Mucosa of stomach (tissue), 1 donor: ENCODE results near the gene IBSP.

Source experiments
- H3K27me3 ChIP-seq: one replicate; pipeline ENCODE4 v1.7.0; 2013; ENCODE audit warnings: mild to moderate bottlenecking, low read length; ENCODE audit not compliant: control insufficient read depth, insufficient read depth
- H3K36me3 ChIP-seq: one replicate; pipeline ENCODE4 v1.7.0; 2013; ENCODE audit warnings: low read length; ENCODE audit not compliant: control insufficient read depth, insufficient read depth
- H3K4me1 ChIP-seq: one replicate; pipeline ENCODE4 v1.7.0; 2013; ENCODE audit warnings: mild to moderate bottlenecking, low read length; ENCODE audit not compliant: control insufficient read depth, insufficient read depth
- H3K4me3 ChIP-seq: one replicate; pipeline ENCODE4 v1.7.0; 2013; ENCODE audit warnings: low read length
- H3K9ac ChIP-seq: one replicate; pipeline ENCODE4 v1.7.0; 2013; ENCODE audit warnings: mild to moderate bottlenecking, low read length, moderate library complexity
- H3K9me3 ChIP-seq: one replicate; pipeline ENCODE4 v1.7.0; 2013; ENCODE audit warnings: mild to moderate bottlenecking, low read length, moderate library complexity; ENCODE audit not compliant: control insufficient read depth
- donor health status: Pancreatic carcinoma.

The IBSP gene

DNA sequence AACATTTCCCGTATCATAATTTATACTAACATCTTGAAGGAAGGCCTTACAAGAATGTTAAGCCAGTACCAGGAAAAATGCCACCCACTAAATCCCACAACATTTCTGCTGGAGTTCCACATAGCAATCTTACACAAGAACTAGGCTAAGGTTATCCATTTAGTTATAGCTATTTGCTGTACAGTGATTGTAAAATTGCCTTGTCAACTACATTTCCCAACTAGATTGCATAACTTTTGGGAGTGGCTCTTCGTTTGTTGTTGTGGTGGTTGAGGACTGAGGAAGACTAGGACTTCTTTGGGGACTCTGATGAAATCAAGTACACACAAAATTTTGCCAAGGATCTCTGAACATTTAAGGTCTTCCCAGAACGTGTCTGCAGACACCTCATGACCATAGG lies 8.0 kb downstream of the IBSP start:
- no peak overlapping the region for H3K4me3 ChIP-seq
- no peaks in the 10 kb centered on the region for H3K36me3 ChIP-seq
- no peaks in the 10 kb centered on the region for H3K9me3 ChIP-seq
- H3K9ac ChIP-seq, result no peak overlapping the region
- no peaks in the 10 kb centered on the region for H3K27me3 ChIP-seq
- no peaks in the 10 kb centered on the region for H3K4me1 ChIP-seq

DNA sequence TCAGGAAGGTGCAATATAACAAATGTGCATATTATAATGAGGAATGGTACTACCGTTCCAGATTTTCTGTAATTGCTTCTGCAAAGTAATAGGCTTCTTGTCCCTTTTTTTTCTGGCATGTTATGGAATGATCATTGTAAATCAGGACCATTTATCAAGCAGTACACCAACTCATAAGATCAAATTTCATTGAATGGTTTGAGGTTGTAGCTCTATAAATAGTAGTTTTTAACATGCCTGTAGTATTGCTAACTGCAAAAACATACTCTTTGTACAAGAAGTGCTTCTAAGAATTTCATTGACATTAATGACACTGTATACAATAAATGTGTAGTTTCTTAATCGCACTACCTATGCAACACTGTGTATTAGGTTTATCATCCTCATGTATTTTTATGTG lies 12.6 kb downstream of the IBSP start:
- H3K4me3 ChIP-seq, result no peak overlapping the region
- no peaks in the 10 kb centered on the region for H3K27me3 ChIP-seq
- no peaks in the 10 kb centered on the region for H3K9me3 ChIP-seq
- H3K4me1 ChIP-seq, result no peaks in the 10 kb centered on the region
- H3K9ac ChIP-seq, result no peak overlapping the region
- H3K36me3 ChIP-seq, result no peaks in the 10 kb centered on the region

DNA sequence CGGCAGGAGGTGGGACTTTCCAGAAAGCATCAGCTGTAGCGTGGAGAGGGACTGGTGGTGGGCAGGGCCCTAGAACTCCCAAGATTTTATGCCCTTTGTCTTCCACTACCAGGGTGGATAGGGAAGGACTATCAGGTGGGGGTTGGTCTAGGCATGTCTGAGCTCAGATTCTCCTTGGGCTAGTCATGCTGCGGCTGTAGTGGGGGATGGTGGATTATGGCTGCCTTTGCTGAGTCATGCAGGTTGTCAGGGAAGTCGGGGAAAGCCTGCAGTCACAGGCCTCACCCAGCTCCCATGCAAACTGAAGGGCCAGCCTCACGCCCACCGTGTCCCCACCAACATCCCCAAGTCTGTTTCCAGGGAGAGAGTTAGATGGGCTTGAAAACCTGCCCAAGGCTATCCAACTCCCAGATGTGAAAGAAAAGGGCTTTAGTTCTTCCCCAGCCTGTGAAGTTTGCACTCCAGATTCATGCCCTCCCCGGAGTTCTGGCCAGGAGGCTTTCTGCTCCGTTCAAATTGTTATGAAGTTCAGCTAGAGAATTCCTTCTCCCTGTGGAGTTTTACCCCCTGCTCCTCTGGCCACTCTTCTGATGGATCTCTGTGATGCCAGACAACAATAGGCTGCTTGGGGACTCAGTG lies 20.0 kb downstream of the IBSP start:
- H3K9me3 ChIP-seq, result no peaks in the 10 kb centered on the region
- H3K36me3 ChIP-seq, result no peaks in the 10 kb centered on the region
- H3K27me3 ChIP-seq, result no peaks in the 10 kb centered on the region
- H3K4me3 ChIP-seq, result no peak overlapping the region
- no peak overlapping the region for H3K9ac ChIP-seq
- no peaks in the 10 kb centered on the region for H3K4me1 ChIP-seq

DNA sequence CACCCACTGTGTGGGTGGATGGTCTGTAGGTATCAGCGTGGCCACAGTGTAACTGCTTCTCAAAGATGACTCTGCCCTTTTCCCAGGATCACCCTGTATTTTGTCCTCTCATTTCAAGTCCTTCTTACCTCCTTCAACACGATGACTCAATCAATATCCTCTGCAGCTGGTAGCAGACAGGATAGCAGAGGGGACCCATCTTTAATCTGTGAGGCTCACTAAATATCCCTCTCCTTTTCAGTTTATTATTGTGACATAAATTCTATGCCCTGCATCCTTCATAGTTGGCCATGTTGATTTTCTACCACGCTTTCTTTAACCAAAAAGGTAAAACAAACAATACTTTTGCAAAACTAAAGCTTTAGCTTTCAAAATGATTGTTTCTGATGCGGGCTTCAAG lies 23.8 kb downstream of the IBSP start:
- no peak overlapping the region for H3K4me3 ChIP-seq
- H3K9me3 ChIP-seq, result no peaks in the 10 kb centered on the region
- no peaks in the 10 kb centered on the region for H3K27me3 ChIP-seq
- no peaks in the 10 kb centered on the region for H3K36me3 ChIP-seq
- H3K9ac ChIP-seq, result no peak overlapping the region
- no peaks in the 10 kb centered on the region for H3K4me1 ChIP-seq

DNA sequence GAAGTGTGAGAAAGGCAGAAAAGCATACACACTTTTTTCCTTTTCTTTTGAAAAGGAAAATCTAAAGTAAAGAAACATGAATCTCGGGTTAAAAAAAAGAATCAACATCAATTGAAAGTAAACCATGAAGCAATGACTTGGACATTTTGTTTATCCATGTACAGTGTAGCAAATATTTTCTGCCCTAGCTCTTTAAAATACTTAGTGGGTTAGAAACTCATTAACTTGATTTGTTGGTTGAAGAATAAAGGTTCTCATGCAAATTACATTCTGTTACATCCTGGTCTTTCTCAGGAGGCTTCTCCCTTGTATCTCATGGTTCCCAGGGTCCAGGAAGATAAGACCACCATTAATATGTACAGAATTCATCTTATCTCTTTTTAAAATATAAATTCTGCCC lies 24.4 kb downstream of the IBSP start:
- Histone ChIP-seq H3K36me3 (no peaks in the 10 kb centered on the region), H3K27me3 (no peaks in the 10 kb centered on the region), H3K9me3 (no peaks in the 10 kb centered on the region), H3K4me1 (no peaks in the 10 kb centered on the region), H3K9ac (no peak overlapping the region), H3K4me3 (no peak overlapping the region)

DNA sequence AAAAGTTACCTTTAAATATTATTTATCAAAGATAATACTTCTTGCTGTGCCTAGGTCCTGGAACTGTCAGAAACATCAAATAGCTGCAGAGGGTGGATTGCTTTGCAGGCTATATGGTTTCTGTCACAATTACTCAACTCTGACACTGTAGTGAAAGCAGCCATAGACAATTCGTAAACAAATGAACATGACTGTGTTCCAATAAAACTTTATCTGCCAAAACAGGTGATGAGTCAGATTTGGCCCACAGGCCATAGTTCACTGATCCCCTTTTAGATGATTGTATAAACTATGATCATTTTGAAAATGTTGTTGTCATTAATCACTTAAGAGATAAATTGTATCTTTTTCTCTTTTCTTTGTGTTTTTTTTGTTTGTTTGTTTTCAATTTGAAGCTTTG lies 25.0 kb downstream of the IBSP start:
- no peaks in the 10 kb centered on the region for H3K4me1 ChIP-seq
- no peaks in the 10 kb centered on the region for H3K27me3 ChIP-seq
- H3K4me3 ChIP-seq, result no peak overlapping the region
- no peak overlapping the region for H3K9ac ChIP-seq
- no peaks in the 10 kb centered on the region for H3K9me3 ChIP-seq
- H3K36me3 ChIP-seq, result no peaks in the 10 kb centered on the region

DNA sequence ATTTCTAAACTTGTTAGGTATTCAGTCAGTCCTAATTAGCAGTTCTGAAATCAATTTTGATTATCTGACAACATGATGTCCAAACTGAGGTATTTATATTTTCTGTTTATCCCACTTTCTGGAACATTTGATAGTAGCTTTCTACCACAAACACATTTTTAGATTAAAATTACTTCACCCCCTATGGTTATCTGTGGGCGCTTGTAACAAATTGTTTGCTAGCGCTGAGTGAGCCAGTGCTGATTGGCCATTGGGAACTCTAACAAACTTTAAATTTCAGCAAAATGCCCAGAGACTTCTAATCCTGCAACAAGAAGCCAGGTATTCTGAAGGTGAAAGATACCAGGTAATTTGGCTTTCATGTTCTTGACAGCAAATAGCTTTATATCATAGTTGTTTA lies 33.3 kb downstream of the IBSP start, which contains the start of gene MEPE:
TSS of gene MEPE (plus strand) at position 301 of the 400 bp plus-strand sequence. CDS start 1,746 bp downstream, outside the sequence.
- Histone ChIP-seq H3K27me3 (no peaks in the 10 kb centered on the region), H3K9me3 (no peaks in the 10 kb centered on the region), H3K4me1 (no peaks in the 10 kb centered on the region), H3K9ac (no peak within 1 kb of the TSS), H3K36me3 (no peaks in the 10 kb centered on the region), H3K4me3 (no peak within 1 kb of the TSS)

DNA sequence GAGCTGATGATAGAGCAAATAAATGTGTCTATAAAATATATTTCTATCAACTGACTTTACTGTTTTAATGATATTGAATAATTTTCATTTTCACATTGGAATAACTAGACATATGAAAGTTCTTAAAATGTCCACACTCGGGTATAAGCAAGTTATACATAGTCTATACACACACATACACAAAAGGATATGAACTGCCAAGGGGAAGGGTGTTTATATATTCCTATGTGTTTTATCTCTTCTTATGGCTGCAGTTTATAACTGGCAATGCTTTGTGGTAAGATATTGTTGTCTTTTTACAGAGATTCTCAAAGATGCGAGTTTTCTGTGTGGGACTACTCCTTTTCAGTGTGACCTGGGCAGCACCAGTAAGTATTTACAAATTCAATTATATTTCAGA lies 35.0 kb downstream of the IBSP start:
- H3K9me3 ChIP-seq, result no peaks in the 10 kb centered on the region
- H3K4me3 ChIP-seq, result no peak overlapping the region
- H3K27me3 ChIP-seq, result no peaks in the 10 kb centered on the region
- H3K36me3 ChIP-seq, result no peaks in the 10 kb centered on the region
- no peak overlapping the region for H3K9ac ChIP-seq
- H3K4me1 ChIP-seq, result no peaks in the 10 kb centered on the region

DNA sequence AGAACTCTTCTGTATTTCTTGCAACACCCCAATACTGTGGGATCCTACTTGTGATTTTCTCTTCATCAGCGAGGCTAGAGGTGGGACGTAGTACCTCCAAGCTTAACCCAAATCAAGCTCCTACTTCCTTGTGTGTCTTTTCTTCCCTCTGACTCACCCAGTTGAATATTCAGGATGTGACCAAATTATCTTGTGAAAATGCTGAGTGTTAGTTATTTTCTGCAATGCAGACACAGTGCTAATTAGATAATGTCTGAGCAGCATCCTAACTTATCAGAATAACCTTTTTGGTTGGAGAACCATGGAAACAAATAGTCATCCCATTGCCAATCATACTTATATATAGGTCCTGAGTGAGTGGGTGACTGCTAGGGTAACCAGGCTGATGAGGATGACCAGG lies 35.8 kb downstream of the IBSP start:
- H3K4me3 ChIP-seq, result no peak overlapping the region

DNA sequence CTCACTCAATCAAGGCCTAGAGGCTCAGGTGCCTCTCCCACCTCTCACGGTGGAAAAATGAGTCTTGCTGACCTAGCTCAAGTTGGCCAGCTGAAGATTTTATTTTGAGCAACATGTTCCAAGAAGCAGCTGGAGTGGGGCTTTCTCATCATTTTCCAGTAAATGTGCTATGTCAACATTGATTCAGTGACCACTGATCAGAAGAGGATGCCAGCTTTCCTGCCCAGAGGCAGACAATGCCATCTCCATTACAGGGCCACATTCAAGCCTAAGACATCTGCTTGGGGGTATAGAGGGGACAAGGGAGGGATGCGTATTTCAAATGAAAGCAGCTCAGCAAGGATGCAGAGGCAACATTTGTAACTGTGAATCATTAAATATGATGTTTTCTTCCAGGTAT lies 36.4 kb downstream of the IBSP start:
- Histone ChIP-seq H3K9me3 (no peaks in the 10 kb centered on the region), H3K4me3 (no peak overlapping the region)

More for the DNA sequence above, 35.8 kb downstream of the IBSP start:
- Histone ChIP-seq H3K9me3 (no peaks in the 10 kb centered on the region), H3K9ac (no peak overlapping the region), H3K27me3 (peaks cover 7% of the 10 kb centered on the region), H3K4me1 (no peaks in the 10 kb centered on the region), H3K36me3 (no peaks in the 10 kb centered on the region)

DNA sequence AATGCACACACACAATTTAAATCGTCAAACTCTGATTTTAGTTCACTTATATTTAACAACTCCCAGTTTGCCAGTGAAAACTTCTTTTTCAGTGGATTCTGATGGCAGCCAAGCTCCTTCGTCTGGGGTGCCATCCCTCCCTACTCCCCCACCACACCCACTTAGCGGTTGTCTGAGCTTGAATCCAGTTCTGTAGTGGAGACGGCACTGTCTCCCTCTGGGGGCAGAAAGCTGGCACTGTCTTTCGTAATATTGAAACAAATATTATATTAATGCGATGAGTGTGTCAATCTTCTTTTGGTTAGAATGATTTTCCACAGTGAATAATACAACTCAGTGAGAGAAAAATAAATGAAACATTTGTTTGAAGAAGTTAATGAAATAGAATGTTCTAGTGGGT lies 38.9 kb downstream of the IBSP start:
- H3K9me3 ChIP-seq, result no peaks in the 10 kb centered on the region

More for the DNA sequence above, 36.4 kb downstream of the IBSP start:
- Histone ChIP-seq H3K36me3 (no peaks in the 10 kb centered on the region), H3K27me3 (peaks cover 7% of the 10 kb centered on the region), H3K4me1 (no peaks in the 10 kb centered on the region), H3K9ac (no peak overlapping the region)

DNA sequence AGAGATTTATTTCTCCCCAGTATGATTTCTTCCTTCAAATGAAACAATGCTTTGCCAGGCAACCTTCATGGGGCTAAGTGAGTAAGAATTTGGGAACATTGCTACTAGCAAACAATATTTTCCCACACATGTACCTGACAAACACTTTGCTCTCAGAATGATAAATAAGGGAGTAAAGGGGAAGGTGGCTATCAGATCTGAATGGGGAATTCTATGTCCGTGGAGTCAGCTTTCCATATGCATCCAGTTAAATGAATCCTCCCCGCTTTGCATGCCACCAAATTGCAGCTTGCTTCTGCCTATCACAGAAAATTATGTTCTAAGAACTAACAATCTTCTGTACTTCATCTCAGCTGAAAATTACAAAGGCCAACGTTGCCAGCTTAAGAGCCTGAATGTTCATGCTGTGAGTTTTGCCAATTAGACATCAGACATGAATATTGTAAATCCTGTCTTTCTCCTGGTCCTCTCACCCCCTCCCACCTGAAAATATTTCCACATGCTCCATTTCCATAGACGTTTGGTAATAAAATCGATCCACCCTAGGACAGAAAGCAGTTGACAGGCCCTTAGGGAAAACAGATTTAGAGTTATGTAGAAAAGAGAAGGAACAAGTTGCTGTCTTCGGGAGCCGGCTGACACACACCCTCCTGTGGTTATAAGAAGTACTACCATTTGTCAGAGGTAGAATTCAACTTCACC lies 39.7 kb downstream of the IBSP start:
- no peaks in the 10 kb centered on the region for H3K4me1 ChIP-seq
- no peak overlapping the region for H3K9ac ChIP-seq
- no peaks in the 10 kb centered on the region for H3K36me3 ChIP-seq

More for the DNA sequence above, 38.9 kb downstream of the IBSP start:
- H3K27me3 ChIP-seq, result peaks cover 7% of the 10 kb centered on the region
- H3K9ac ChIP-seq, result no peak overlapping the region
- no peaks in the 10 kb centered on the region for H3K4me1 ChIP-seq
- H3K4me3 ChIP-seq, result no peak overlapping the region
- H3K36me3 ChIP-seq, result no peaks in the 10 kb centered on the region

More for the DNA sequence above, 39.7 kb downstream of the IBSP start:
- H3K9me3 ChIP-seq, result no peaks in the 10 kb centered on the region
- H3K27me3 ChIP-seq, result peaks cover 7% of the 10 kb centered on the region
- no peak overlapping the region for H3K4me3 ChIP-seq
